HG03469 (cell line): Measurements from ENCODE around the gene CDHR2.
A peak's percentile ranks its signal among the peaks of the same experiment; 100 is the strongest.
"Not testable (repeated sequence)": the region's sequence is repeated elsewhere in the genome, so short reads cannot be mapped to it uniquely, and the experiment has no call there.

ENCODE experiments used
- ATAC-seq: cut with Tn5 transposase; IDR thresholded peaks from one replicate; pipeline ENCODE4 v1.9.1; 2021; ENCODE audit warnings: mild to moderate bottlenecking, moderate library complexity, moderate number of reproducible peaks; ENCODE audit not compliant: unreplicated experiment

CDHR2 gene

DNA sequence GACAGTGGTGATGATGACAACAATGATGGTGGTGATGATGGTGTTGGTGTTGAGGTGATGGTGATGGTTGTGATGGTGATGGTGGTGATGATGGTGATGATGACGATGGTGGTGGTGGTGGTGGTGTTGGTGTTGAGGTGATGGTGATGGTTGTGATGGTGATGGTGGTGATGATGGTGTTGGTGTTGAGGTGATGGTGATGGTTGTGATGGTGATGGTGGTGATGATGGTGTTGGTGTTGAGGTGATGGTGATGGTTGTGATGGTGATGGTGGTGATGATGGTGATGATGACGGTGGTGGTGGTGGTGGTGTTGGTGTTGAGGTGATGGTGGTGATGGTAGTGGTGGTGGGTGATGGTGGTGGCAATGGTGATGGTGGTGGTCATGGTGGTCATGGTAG, 42.5 kb downstream of the CDHR2 start:
- not testable (repeated sequence) for ATAC-seq

DNA sequence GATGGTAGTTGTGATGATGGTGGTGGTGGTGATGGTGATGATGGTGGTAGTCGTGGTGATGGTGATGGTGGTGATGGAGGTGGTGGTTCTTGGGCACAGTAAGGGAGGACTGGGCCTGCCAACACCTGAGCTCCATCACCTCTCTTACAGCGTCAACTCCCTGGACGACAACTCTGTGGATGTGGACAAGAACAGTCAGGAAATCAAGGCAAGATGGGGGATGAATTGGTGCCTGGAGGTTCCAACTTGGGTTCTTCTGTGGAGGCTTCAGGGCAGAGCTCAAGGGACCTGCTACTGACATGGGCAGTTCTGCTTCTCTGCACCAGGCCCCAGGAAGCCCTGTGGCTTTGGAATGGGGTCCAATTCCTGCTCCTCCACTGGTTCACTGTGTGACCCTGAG, 43.4 kb downstream of the CDHR2 start:
- no peak for ATAC-seq

DNA sequence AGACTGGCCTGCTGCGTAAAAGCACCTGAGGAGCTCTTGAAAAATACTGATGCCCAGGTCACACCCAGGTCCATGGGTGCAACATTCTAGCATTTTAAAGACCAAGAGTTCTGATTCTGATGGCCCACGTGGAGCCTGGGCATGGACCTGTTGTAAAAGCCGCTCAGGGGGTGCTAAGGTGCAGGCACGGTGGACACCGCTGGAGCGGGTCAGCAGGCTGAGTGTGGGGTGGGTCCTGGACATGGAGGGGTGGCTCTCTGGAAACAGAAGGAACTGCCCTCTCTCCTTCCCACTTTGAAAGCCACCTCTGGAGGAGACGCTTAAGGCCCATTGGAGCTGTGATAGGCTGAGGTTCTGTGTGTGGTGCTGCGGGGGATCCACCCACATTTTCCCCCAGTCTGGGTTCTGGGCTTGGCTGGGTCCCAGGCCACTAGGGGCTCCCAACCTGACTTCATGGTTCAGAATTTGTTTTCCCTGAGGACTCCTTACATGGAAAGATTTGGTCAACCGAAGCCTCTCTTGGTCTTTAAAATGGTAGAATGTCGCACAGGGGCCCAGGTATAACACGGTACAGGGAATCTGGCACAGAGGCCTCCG, 44.2 kb downstream of the CDHR2 start:
- no peak for ATAC-seq

DNA sequence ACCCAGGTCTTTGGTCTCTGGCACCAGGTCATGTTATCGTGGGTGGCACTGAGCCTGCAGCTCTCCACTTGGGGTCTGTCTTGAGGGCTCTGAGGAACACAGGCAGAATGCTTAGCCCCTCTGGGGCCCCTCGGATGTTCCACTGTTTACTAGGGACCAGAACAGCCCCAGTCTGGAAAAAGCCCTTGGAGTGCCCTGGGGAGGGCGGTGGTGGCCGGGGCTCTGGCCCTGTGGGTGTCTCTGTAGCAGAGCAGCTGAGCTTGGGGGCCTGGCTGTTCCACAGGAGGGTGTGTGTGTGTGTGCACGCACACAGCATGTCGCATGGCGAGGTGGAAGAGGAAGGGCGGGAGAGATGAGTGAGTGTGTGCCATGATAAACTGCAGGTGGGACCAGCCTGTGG, 45.4 kb downstream of the CDHR2 start:
- no peak for ATAC-seq

DNA sequence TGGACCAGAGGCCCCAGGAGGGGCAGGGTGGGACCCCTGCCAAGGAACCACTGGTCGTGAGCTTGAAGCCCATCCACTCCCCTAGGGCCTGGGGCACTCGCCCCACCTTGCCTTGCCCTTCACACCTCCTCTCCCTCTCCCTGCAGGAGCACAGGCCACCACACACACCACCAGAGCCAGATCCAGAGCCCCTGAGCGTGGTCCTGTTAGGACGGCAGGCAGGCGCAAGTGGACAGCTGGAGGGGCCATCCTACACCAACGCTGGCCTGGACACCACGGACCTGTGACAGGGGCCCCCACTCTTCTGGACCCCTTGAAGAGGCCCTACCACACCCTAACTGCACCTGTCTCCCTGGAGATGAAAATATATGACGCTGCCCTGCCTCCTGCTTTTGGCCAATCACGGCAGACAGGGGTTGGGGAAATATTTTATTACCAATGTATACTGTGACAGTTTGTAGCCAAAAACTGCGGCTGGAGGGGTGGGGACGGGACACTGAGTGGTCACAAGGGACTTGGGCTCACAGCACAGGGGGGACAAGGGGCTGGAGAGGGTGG, 46.3 kb downstream of the CDHR2 start:
- no peak for ATAC-seq

DNA sequence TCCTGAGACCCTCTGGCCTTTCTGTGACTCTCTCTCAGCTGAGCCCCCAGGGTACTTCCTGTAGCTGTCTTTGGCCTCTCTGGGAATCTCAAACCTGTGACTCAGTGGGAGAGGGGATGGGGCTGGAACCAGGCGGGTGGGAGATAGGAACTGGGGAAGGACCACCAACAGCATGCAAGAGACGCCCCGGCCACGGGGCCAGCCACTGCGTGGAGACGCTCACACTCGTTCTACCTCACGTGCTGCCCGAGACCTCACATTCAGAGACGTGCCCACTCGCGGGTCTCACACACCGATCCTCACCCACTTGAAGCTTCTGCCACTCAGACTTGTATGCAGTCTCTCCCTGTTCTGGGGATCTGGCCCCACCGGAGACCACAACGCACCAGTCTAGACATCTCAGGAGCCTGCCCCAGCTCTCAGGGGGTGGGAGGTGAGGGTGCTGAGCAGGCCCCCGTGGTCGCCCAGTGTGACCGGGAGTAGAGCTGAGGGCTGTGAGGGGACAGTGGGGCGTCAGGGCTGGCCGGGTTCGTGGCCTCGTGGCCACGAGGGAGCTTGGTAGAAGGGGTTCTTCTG, 47.0 kb downstream of the CDHR2 start:
- ATAC-seq, result no peak

DNA sequence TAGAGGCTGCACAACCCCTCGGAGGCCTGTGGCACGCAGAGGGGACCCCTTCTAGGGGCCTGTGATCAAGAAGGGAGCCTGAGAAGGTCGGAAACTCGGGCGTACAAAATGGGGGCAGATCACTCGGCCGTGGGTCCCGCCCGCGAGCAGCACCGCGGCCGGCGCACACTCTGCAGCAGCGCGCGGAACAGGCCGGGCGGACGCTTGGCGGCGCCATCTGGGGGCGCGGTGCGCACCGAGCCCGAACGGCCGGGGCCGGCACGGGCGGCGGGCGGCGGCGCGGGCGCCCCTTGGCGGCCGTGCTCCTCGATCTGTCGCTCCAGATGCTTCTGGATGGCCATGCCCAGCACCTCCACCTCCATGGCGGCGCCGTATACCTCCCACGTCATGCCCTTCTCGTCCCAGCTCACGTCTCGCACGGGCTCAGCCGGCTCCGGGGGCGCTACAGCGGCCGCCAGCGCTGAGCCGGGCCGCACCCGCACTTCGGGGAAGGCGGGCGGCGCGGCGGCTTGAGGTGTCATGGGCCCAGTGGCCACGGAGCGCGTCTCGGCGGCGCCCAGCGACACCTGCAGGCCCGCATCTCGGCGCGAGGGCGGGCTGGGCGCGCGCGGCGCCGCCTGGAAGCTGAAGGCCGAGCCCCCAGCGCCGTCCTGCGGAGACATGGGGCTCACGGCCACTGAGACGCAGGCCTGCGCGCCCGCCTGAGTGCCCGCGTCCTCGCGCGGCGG, 47.7 kb downstream of the CDHR2 start:
- no peak for ATAC-seq

DNA sequence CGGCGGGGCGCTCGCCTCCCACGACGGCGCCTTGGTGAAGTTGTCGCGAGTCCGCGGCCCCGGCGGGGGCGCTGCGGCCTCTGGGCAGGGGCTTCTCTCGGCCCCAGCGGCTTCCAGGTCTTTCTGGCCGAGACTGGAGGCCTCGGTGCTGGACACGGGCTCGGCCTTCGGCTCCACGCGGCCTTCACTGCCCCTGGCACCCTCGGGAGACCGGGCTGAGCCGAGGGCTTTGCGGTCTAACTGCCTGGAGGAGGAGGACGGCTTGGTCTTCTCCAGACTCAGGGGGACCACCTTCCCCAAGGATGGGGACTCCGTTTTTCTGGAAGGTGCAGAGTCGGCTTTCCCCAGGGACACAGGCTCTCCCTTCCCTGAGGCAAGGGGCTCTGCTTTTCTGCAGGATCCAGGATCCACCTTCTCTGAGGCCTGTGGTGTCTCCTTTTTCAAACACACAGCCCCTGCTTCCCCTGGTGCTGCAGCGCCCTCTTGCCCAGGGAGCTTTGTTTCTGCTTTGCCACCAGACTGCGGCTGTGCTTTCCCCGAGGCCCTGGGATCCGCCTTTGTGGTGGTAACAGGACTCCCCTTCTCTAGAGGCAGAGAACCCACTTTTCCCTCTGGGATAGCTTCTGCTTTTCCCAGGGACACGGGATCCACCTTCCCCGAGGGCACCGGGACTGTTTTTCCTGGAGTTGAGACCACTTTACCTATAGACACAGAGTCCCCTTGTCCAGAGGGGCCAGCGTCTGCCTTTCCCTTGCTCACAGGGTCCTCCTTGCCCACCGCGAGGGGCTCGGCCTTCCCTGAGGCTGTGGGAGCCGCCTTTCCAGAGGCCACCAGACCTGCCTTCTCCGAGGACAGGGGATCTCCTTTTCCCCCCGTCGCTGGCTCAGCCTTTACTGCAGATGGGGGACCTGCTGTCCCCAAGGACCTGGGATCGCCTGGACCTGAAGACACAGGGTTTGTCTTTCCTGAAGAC, 48.6 kb downstream of the CDHR2 start:
- no peak for ATAC-seq

DNA sequence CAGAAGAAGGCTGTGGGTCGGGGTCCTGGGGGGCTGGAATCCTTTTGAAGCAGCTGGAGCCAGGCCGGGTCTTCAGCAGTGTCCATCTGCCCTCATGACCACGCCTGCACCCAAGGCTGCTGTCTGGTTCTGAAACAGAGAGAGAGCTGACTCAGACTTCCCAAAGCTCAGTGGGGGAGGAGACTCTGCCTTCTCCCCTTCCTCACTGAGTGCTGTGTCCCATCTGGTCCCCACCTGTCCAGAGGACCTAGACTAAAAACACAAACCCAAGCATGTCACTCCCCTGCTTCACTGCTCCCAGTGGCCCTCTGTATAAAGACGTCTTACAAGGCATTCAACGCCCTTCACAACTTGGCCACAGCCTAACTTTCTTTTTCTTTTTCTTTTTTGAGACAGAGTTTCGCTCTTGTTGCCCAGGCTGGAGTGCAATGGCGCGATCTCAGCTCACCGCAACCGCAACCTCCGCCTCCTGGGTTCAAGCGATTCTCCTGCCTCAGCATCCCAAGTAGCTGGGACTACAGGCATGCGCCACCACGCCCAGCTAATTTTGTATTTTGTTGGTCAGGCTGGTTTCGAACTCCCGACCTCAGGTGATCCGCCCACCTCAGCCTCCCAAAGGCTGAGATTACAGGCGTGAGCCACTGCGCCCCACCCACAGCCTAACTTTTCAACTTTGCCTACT, 50.7 kb downstream of the CDHR2 start:
- ATAC-seq, result not testable (repeated sequence)

DNA sequence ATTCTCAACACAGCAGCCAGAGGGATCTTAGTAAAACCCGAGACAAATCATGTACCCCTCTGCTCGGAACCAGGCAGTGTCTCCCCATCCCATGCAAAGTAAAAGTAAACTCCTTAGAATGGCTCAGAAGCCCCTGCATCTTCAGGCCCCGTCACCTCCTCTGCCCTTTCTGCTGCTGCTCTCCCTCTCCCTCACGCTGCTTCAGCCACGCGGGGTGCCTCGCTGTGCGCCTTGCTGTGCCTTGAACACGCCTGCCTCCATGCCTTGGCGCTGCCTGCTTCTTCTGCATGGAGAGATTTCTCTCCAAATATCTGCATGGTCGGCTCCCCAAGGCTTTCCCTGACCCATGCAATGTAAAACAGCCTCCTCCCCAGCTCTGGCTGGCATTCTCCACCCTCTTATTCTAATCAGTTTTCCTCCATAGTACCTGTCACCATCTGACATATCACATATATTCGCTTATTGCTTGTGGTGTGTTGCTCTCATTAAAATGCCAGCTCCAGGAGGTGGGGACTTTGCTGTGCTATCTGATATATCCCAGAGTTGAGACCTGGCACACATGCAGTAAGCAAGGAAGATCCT, 52.9 kb downstream of the CDHR2 start:
- no peak for ATAC-seq

DNA sequence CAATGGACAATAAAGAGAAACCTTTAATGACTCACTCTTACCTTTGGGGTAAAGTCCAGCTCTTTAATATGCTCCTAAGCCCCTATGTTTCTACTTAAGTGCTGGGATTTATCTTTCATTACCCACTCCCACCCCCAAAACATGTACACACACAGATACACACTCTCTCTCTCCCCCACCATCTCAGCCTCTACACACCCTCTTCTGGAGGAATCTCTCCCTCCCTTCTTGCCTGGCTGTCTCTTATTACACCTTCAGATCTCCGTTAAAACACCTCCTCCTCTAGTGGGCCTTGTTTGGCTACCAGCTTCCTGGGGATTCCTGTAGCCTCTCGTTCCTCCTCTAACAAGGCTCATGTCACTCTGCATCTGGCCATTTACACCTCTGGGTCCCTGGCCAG, 53.9 kb downstream of the CDHR2 start:
- ATAC-seq, result no peak

DNA sequence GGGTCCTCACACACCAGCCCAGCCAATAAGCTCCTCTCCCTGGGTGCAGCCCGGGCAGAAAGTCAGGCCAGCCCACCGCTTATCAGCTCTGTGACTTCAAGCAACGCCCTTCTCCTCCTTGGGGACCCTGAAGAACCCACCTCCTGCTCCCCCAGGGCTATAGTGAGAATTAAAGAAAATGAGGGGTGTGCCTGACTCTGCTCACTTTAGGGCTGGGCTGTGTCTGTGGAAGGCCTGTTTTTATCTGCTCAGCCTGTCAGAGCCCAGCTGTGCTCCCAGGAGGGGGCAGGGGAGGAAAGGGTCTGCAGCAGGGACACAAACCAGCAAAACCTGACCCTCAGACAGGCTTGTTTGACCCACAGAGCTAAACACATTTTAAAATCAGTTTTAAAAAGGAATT, 56.9 kb downstream of the CDHR2 start:
- no peak for ATAC-seq

DNA sequence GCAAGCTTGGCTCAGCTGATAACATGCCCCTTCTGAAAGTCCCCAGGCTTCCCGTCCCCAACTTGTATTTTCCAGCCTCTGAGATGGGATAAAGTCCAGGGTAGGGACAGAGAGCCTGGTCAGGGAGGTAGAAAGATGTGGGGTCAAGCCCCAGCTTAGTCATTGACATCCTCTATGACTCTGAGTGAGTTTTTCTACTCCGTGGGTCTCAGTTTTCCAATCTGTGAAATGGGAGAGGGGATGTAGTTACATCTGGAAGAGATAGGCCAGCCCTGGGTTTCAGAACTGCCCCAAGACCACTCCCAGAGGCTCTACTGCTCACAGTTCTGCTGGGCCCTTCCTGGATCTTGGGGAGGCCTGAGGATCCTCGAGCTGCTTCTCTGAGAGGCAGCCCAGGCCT, 57.7 kb downstream of the CDHR2 start:
- ATAC-seq, result no peak

DNA sequence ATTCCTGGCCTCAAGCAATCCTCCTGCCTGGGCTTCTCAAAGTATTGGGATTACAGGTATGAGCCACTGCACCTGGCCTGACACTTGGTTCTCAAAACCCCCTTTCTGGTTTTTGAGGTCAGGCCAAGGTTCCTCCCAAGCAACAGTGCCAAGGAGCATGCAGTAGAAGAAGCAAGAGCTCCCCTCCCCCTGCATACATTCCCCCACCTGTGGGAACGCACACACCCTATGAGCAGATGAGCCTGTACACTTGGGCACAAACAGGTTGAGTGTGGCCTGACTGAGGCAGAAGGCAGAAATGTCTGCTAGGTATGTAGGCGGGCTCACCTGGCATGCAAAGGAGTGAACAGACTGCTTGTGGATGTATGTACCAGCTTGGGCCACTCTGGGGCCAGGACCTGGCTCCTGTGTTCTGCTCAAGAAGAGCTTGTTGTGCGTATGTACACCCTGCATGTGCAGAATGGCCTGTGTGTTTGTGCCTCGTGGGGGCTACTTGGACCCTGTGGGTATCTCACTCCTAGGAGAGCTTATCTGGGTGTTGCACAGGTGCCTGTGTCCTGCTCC, 59.1 kb downstream of the CDHR2 start:
- ATAC-seq, result no peak

DNA sequence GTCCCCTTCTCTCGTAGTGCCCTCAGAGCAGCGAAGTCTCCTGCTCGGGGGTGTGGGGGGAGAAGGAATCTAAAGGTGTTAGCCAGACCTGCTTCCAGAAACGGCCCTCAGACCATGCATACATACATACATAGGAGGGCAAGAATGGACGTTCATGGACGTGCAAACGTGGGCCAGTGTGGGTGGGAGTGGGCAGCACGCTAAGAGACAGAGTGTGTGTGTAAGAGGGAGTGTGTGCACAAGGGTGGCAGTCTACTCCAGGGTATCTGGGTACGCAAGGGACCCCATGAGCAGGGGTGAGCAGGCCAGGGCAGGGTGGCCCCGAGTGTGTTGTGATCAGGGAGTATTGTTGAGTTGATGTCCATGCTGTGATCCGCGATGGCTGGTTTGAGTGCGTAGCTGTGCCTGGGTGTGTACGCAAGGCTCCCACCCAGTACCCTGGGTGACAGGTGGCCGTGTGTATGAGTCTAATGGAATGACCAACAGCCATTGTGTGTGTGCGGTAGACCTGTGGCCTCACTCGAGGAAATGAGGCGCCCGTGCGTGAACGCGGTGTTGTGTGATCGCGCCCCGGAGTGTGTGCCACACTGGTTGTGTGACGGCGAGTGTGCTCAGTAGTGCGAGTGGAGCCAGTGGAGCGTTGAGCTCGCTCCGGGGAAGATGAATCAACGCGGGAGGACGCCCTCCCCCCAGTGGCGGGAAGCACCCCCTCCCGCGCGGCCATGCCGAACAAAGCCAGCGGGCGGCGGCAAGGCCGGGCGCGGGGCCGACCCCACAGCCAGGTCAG, 60.0 kb downstream of the CDHR2 start:
- ATAC-seq, result peak; percentile 13

DNA sequence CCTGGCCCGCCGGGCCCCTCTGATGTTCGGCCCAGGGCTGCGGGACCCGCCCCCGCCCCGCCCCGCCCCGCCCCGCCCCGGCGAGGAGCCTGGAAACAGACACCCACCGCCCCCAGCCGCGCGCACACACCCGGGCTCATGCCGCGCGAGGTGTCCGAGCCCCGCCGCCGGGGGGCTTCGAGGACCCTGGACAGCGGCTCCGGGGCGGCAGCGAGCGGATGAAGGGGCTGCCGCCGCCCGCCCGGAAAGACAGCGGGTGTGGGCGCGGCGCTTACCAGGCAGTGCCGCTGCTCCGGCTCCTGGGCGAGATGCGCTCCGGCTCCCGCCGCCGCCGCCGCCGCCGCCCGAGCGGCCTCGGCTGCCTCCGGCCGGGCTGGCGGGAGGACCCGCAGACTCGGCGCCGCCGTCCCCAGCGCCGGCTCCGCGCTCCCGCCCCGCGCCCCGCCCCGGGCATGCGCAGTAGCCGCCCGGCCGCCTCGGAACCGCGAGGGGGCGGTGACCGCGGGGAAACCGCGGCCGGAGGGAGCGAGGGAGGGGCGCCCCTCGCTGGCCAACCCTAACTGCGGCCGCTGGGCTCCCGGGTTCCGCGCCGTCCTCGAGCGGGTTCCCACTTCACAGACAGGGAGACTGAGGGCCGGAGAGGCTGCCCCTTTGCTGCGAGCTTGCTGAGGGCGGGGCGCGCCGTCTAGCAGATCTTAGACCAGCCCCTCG, 60.7 kb downstream of the CDHR2 start, which contains the start of gene GPRIN1:
TSS of gene GPRIN1 (minus strand) at position 433 of the 711 bp plus-strand sequence. CDS start 10,322 bp downstream, outside the sequence.
- peak; percentile 59 for ATAC-seq

DNA sequence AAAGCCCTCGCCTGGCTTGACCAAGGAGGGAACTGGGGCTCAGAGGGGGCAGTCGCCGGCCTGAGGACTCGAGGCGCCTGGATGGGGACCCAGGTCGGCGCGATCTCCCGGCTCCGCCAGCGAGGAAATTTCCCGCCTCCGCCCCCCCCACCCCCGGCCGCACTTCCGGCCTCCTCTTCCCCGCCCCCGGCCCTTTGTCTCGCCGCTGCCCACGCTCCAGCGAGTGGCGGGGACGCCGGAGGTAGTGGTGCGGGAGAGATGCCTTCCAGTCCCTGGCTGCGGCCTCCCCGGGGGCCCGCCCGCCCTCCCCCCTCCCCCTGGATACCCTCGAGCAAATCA, 61.3 kb downstream of the CDHR2 start:
- ATAC-seq, result no peak

DNA sequence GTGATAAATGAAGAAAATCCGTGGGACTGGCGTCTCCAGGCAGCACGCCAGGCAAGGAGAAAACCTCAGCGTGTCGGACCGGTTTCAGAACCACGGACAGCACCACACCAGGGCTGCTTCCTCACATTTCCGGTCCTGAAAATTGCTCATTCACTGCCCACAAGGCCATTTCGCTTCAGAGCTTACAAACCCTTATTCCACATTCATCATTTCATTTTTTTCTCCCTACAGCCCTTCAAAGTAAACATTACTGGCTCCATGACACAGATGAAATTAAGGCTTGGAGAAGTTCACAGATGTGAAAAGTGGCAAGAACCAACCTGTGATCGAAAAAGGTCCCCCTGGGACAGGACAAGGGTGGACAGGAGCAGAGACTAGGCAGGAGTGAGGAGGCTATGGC, 62.3 kb downstream of the CDHR2 start:
- ATAC-seq, result no peak
